ENCODE measurements around the gene MAP2K7. TPM values are rescaled to one million over a fixed set of nuclear protein-coding genes. Genes with fewer than 3 reads are reported as not detected.
"Not testable (repeated sequence)": the region's sequence is repeated elsewhere in the genome, so short reads cannot be mapped to it uniquely, and the experiment has no call there.

Gene MAP2K7
- total and polyA plus RNA-seq, 5 donors, result 23.2 to 32.6 (median 28.4) TPM

DNA sequence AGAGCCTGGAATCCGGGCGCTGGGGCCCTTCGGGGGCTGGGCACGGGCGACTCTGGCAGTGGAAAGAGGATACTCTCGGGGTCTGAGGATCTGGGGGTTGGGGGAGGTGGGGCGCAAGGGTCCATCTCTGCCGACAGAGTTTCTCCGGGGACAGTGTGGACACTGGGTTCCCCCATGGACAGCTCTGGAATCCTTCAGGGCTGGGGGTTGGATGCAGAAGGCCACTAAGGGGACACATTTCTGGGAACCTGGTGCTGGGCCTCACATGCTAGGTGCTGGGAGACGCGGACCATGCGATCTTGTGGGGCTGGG lies 13.2 kb downstream of the MAP2K7 start:
- 4% methylated on average over 12 of the region's 12 CpGs for WGBS
- H3K27ac ChIP-seq (ENCODE audit: low read length), result peak overlapping the region; percentile 17
- H3K9me3 ChIP-seq (ENCODE audit: control insufficient read depth, low read length), result no peaks in the 10 kb centered on the region
- H3K4me1 ChIP-seq (ENCODE audit: control insufficient read depth, insufficient read depth, low read length), result peaks cover 2% of the 10 kb centered on the region
- H3K27me3 ChIP-seq (ENCODE audit: control insufficient read depth, insufficient read depth), result no peaks in the 10 kb centered on the region
- ATAC-seq (no peak), DNase-seq (no peak)
- intact Hi-C loops (cut with DNase I), result no loop called here
- peak overlapping the region; percentile 19 for H3K4me3 ChIP-seq (ENCODE audit: low read length)

DNA sequence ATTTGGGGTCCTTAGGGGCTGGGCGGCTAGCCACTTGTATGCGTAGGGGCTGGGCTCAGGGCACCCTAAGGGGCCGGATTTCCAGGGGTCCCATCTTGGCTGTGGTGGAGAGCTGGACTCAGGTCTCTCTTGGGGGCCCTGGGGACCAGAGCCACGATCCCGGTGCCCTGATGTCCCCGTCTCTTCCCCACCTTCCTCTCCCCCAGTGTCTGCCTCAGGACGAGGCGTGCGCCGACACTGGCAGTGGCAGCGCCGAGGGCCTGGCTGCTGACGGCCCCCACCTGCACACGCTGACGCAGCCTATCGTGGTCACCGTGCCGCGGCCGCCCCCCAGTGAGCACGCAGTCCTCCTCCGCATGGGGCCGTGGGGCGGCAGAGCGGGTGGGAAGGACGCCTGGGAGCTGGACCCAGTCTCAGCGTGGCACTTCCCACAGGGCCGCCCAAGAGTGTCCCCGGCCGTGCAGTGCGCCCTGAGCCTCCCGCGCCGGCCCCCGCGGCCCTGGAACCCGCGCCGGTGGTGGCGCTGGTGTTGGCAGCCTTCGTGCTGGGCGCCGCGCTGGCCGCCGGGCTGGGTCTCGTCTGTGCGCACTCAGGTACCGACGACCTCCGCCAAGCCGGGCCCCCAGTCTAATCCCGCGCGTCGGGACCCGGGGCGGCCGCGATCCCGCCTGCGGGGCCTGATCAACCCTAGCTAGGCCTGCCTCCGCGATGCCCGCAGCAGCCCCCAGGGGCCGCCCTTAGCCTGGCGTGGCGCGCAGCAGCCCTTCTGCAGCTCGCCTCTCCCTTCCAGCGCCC lies 13.8 kb downstream of the MAP2K7 start:
- H3K4me1 ChIP-seq (ENCODE audit: control insufficient read depth, insufficient read depth, low read length), result peaks cover 2% of the 10 kb centered on the region
- peak overlapping the region; percentile 3 for H3K4me3 ChIP-seq (ENCODE audit: low read length)
- no peaks in the 10 kb centered on the region for H3K27me3 ChIP-seq (ENCODE audit: control insufficient read depth, insufficient read depth)
- no peaks in the 10 kb centered on the region for H3K9me3 ChIP-seq (ENCODE audit: control insufficient read depth, low read length)
- H3K27ac ChIP-seq (ENCODE audit: low read length), result peak overlapping the region; percentile 17
- DNase-seq (peak; percentile 49 to 88 (median 80)), ATAC-seq (no peak)
- intact Hi-C loops (cut with DNase I), result no loop called here
- WGBS, result 1% methylated on average over 71 of the region's 71 CpGs

DNA sequence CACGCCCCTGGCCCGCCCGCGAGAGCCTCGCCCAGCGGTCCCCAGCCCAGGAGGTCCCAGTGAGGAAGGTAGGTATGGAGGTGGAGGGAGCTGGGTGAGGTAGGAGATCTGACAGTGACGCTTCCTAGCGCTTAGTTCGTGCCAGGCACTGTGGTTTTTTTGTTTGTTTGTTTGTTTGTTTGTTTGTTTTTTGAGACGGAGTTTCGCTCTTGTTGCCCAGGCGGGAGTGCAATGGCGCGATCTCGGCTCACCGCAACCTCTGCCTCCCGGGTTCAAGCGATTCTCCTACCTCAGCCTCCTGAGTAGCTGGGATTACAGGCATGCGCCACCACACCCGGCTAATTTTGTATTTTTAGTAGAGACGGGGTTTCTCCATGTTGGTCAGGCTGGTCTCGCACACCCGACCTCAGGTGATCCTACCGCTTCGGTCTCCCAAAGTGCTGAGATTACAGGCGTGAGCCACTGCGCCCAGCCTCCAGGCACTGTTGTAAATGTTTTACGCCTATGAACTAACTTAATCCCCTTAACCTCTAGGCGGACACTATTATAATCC lies 14.5 kb downstream of the MAP2K7 start:
- H3K9me3 ChIP-seq (ENCODE audit: control insufficient read depth, low read length); ATAC-seq; H3K4me1 ChIP-seq (ENCODE audit: control insufficient read depth, insufficient read depth, low read length); H3K27me3 ChIP-seq (ENCODE audit: control insufficient read depth, insufficient read depth); intact Hi-C loops (cut with DNase I); H3K4me3 ChIP-seq (ENCODE audit: low read length); H3K27ac ChIP-seq (ENCODE audit: low read length): not testable (repeated sequence)
- WGBS, result 28% methylated on average over 29 of the region's 29 CpGs
- peak in 1 of 3 donors; percentile 39 for DNase-seq

DNA sequence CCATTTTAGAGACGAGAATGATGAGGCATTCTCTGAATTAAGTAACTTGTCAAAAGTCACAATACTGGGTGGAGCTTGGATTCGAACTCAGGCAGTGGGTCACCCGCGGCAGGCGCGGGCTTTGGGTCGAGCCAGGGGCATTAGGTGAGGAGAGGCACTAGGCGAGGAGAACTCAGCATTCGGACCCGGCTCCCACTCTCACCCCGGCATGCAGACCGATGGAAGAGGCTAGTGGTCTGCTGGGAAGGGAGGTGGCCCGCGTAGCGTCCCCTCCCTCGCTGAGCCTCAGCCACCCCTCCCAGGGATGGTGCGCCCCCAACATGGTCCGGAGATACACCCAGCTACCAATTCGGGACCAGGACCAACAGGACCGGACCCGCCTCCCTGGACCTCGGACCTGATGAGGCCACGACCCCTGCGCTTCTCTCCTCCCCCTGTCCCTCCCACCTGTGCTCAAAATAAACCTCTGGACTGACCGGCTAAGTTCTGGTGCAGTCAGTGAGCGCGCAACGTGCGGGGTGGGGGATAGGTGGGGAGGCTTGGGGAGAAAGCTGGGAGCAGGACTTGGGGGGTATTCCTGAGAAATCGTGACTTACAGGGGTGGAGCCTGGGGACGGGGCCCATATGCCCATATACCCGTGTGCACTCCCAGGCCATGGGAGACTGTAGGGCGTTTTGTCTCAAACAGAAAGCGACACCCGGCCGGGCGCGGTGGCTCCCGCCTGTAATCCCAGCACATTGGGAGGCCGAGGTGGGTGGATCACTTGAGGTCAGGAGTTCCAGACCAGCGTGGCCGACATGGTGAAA lies 15.1 kb downstream of the MAP2K7 start:
- peaks cover 2% of the 10 kb centered on the region for H3K4me1 ChIP-seq (ENCODE audit: control insufficient read depth, insufficient read depth, low read length)
- DNase-seq (peak; percentile 31 to 71 (median 58)), ATAC-seq (no peak)
- H3K27ac ChIP-seq (ENCODE audit: low read length), result no peak overlapping the region
- H3K27me3 ChIP-seq (ENCODE audit: control insufficient read depth, insufficient read depth), result no peaks in the 10 kb centered on the region
- 42% methylated on average over 42 of the region's 42 CpGs for WGBS
- H3K4me3 ChIP-seq (ENCODE audit: low read length), result no peak overlapping the region
- H3K9me3 ChIP-seq (ENCODE audit: control insufficient read depth, low read length), result no peaks in the 10 kb centered on the region
- intact Hi-C loops (cut with DNase I), result no loop called here

DNA sequence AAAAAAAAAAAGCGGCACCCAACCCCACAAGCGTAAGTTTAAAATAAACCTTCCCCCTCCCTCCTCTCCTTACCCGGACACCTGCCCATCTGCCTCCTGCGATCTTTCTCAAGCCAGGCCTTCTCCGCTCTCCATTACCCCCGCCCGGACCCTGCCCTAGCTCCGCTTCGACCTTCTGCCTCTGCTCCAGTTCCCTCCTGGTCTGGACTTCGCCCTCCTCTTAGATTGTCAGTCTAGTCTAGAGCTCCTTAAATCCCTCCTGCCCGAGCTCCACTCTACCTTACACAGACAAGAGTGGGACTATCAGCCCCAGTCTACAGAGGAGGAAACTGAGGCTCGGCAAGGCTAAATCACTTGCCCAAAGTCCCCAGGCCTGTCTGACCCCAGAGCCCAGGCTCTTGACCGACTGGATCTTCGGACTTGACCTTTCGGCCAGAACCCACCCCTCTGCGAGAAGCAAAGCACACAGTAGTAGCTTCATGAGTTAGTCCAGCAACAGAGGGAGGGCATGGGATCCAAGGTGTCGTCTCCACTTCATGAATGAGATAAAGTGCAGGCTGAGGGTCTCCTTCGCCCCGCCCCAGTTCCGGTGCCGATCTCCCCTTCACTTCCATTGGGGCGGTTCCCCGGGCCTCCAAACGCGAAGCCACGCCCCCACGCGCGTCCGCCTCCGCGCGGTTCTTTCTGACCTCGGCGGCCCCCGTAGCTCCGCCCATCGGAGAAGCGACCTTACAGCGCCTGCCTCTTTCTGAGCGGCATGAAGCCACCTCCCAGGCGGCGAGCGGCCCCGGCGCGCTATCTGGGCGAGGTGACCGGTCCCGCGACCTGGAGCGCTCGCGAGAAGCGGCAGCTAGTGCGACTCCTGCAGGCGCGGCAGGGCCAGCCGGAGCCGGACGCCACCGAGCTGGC lies 16.2 kb downstream of the MAP2K7 start, which contains the start of gene SNAPC2:
TSS of gene SNAPC2 (plus strand) at position 729 of the 909 bp plus-strand sequence. CDS start at position 758, 29 bp downstream.
- H3K9me3 ChIP-seq (ENCODE audit: control insufficient read depth, low read length), result no peaks in the 10 kb centered on the region
- DNase-seq (peak; percentile 98 to 99 (median 99)), ATAC-seq (peak; percentile 73 to 76)
- peak within 1 kb of the TSS; percentile 89 for H3K4me3 ChIP-seq (ENCODE audit: low read length)
- H3K27ac ChIP-seq (ENCODE audit: low read length), result peak within 1 kb of the TSS; percentile 89
- WGBS, result 9% methylated on average over 62 of the region's 62 CpGs
- peaks cover 2% of the 10 kb centered on the region for H3K4me1 ChIP-seq (ENCODE audit: control insufficient read depth, insufficient read depth, low read length)
- intact Hi-C loops (cut with DNase I), result no loop called here
- no peaks in the 10 kb centered on the region for H3K27me3 ChIP-seq (ENCODE audit: control insufficient read depth, insufficient read depth)

DNA sequence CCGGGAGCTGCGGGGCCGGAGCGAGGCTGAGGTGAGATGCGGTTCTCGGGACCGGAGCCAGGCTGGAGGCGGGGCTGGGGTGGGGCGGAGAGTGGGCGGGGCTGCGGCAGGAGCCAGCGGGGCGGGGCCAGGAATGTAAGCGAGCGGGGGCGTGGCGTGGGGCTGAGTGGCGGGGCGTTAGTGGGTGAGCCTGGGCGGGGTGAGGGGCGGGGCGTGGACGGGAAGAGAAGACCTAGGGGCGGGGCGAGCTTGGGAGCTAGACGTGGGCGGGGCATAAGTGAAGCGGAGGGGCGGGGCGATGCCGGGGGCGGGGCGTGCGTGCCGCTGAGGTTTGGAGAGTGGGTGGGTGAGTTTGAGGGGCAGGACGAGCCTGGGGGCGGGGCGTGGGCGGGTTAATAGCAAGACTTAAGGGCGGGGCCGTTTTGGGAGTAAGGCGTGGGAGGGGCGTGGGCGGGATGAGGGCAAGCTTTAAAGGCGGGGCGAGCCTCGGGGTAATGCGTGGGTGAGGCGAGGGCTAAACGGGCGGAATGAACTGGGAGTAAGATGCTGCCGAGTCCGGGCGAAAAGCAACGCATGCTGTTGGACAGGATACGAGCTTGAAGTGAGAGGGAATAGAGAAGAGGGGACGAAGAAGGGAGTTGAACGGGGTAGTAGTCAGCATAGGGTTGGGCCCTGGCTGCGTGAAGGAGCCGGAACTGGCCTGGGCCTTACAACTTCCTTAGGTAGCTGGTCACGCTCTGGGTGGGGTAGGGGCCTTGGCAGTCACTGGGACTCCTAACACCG lies 17.0 kb downstream of the MAP2K7 start:
- intact Hi-C loops (cut with DNase I), result no loop called here

DNA sequence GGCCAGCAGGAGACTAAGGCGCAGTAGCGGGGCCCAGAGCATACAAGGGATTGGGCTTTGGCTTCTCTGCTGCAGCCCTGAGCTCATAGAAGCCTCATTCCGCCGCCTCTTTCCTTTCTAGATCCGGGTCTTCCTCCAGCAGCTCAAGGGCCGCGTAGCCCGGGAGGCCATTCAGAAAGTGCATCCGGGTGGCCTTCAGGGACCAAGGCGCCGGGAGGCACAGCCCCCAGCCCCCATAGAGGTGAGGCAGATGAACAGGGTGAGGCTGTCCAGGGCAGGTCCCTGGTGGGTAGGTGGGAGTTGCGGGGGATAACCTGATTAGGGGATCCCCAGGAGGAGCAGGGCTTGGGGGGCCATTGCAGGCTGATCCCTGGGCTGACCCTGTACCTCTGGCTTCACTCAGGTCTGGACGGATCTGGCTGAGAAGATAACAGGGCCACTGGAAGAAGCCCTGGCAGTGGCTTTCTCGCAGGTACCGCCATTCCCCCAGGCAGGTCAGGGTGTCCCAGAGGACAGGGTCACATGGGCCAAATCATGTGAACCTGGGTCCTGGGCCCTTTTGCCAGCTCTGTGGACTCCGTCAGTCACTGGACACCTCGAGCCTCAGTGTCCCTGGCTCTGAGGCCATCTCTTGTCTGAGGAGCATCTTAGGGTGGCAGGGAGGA lies 17.8 kb downstream of the MAP2K7 start:
- peak in 1 of 2 donors; percentile 0 for ATAC-seq
- Histone ChIP-seq H3K4me1 (ENCODE audit: control insufficient read depth, insufficient read depth, low read length) (peaks cover 2% of the 10 kb centered on the region), H3K9me3 (ENCODE audit: control insufficient read depth, low read length) (no peaks in the 10 kb centered on the region), H3K27me3 (ENCODE audit: control insufficient read depth, insufficient read depth) (no peaks in the 10 kb centered on the region), H3K27ac (ENCODE audit: low read length) (peak overlapping the region; percentile 58), H3K4me3 (ENCODE audit: low read length) (peak overlapping the region; percentile 21)
- intact Hi-C loops (cut with DNase I), result no loop called here
- 51% methylated on average over 17 of the region's 17 CpGs for WGBS
- DNase-seq, result peak in 2 of 3 donors; percentile 27 to 75

More for the DNA sequence above, 17.0 kb downstream of the MAP2K7 start:
- peak overlapping the region; percentile 89 for H3K4me3 ChIP-seq (ENCODE audit: low read length)
- WGBS, result 2% methylated on average over 62 of the region's 62 CpGs
- peak; percentile 100 for DNase-seq
- ATAC-seq, result peak; percentile 88
- no peaks in the 10 kb centered on the region for H3K9me3 ChIP-seq (ENCODE audit: control insufficient read depth, low read length)
- H3K27me3 ChIP-seq (ENCODE audit: control insufficient read depth, insufficient read depth), result no peaks in the 10 kb centered on the region
- peaks cover 2% of the 10 kb centered on the region for H3K4me1 ChIP-seq (ENCODE audit: control insufficient read depth, insufficient read depth, low read length)
- H3K27ac ChIP-seq (ENCODE audit: low read length), result peak overlapping the region; percentile 89

DNA sequence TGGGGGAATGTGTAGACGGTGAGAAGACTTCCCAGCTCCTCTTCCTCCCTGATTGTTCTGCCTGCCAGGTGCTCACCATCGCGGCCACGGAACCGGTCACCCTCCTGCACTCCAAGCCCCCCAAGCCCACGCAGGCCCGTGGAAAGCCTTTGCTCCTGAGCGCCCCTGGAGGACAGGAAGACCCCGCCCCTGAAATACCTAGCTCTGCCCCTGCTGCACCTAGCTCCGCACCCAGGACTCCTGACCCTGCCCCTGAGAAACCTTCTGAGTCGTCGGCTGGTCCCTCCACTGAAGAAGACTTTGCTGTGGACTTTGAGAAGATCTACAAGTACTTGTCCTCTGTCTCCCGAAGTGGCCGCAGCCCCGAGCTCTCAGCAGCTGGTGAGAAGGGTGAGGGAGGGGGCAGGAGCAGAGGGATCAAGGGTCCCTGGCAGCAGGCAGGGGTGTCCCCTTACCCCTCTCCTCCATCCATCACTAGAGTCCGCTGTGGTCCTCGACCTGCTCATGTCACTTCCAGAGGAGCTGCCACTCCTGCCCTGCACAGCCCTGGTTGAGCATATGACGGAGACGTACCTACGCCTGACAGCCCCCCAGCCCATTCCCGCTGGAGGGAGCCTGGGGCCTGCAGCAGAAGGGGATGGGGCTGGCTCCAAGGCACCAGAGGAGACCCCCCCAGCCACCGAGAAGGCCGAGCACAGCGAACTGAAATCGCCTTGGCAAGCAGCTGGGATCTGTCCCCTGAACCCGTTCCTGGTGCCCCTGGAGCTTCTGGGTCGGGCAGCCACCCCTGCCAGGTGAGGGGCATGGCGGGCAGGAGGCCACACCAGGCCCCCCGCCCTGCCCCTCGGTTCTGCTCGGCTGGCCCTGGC lies 18.5 kb downstream of the MAP2K7 start:
- intact Hi-C loops (cut with DNase I), result no loop called here
- H3K4me1 ChIP-seq (ENCODE audit: control insufficient read depth, insufficient read depth, low read length), result peaks cover 2% of the 10 kb centered on the region
- H3K9me3 ChIP-seq (ENCODE audit: control insufficient read depth, low read length), result no peaks in the 10 kb centered on the region
- 94% methylated on average over 31 of the region's 31 CpGs for WGBS
- no peak overlapping the region for H3K27ac ChIP-seq (ENCODE audit: low read length)
- no peaks in the 10 kb centered on the region for H3K27me3 ChIP-seq (ENCODE audit: control insufficient read depth, insufficient read depth)
- no peak overlapping the region for H3K4me3 ChIP-seq (ENCODE audit: low read length)
- ATAC-seq (no peak), DNase-seq (peak; percentile 25 to 64 (median 59))

DNA sequence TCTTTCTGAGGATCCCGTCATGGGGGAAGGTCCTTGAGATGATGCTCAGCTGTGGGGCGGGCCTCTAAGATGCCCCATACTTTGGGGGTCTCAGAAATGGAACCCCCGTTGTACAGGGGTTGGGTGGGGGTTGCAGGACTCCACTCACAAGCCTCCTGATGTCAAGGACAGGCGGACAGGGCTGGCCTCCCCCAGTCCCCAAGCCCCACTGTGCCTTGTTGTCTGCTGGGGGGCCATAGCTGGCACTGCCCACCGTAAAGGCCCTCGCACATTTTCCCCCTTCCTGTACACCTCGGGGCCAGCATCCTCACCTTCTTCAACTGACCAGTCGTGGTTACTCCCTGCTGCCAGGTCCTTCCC lies 19.1 kb downstream of the MAP2K7 start:
- Histone ChIP-seq H3K27ac (ENCODE audit: low read length) (no peak overlapping the region), H3K27me3 (ENCODE audit: control insufficient read depth, insufficient read depth) (no peaks in the 10 kb centered on the region), H3K4me1 (ENCODE audit: control insufficient read depth, insufficient read depth, low read length) (peaks cover 2% of the 10 kb centered on the region), H3K4me3 (ENCODE audit: low read length) (no peak overlapping the region), H3K9me3 (ENCODE audit: control insufficient read depth, low read length) (no peaks in the 10 kb centered on the region)
- DNase-seq (peak in 2 of 3 donors; percentile 13 to 60), ATAC-seq (no peak)
- 89% methylated on average over 8 of the region's 8 CpGs for WGBS
- intact Hi-C loops (cut with DNase I), result no loop called here

All from right cardiac atrium (tissue), 5 donors.